UCSD-AML1 (cell line): ENCODE results near the gene MARS1.
A peak's percentile ranks its signal among the peaks of the same experiment; 100 is the strongest.

Experiments
- DNase-seq: peaks from one replicate; lab custom pipeline; 2025; ENCODE audit not compliant: unreplicated experiment; lab: John Stamatoyannopoulos, UW

MARS1 gene

DNA sequence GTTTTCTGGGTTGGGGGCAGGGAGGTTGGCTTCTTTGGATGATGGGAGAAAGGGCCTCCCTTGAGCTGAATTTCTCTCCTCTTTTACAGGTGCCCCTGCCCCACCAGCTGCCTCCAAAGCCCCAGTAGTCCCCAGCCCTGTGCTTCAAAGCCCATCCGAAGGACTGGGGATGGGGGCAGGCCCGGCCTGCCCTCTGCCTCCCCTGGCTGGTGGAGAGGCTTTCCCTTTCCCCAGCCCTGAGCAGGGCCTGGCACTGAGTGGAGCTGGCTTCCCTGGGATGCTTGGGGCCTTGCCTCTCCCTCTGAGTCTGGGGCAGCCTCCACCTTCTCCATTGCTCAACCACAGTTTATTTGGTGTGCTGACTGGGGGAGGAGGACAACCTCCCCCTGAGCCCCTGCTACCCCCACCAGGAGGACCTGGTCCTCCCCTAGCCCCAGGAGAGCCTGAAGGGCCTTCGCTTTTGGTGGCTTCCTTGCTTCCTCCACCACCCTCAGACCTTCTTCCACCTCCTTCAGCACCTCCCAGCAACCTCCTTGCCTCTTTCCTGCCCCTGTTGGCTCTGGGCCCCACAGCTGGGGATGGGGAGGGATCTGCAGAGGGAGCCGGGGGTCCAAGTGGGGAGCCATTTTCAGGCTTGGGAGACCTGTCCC, 38.7 kb downstream of the MARS1 start:
- DNase-seq: no peak

DNA sequence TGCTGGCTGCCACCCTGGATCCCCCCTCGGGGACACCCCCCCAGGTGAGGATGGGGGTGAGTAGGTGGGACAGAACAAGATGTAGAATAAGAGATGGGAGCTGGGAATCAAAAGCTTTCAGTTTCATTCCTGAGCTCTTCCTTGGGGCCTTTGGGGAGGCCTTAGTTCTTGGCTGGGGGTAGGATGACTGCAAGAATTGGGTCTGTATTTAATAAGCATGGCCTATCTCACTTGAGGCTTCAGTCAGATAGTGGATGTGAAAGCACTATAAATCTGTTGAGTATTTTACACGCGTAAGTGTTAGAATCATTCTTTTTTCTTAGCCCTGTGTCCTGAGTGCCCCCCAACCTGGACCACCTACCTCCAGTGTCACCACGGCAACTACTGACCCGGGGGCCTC, 39.3 kb downstream of the MARS1 start:
- DNase-seq: no peak

GRCh38 chr12:57528176-57528575, 40.3 kb downstream of the MARS1 start:
- no peak for DNase-seq

- DNase-seq: no peak
These were observed 41.1 kb downstream of the MARS1 start for GRCh38 chr12:57528831-57529555.

- DNase-seq: no peak
These were observed 42.0 kb downstream of the MARS1 start for GRCh38 chr12:57529831-57530230.

GRCh38 chr12:57530396-57531142, 42.7 kb downstream of the MARS1 start:
- no peak for DNase-seq

GRCh38 chr12:57531836-57532235, 44.0 kb downstream of the MARS1 start:
- no peak for DNase-seq

DNA sequence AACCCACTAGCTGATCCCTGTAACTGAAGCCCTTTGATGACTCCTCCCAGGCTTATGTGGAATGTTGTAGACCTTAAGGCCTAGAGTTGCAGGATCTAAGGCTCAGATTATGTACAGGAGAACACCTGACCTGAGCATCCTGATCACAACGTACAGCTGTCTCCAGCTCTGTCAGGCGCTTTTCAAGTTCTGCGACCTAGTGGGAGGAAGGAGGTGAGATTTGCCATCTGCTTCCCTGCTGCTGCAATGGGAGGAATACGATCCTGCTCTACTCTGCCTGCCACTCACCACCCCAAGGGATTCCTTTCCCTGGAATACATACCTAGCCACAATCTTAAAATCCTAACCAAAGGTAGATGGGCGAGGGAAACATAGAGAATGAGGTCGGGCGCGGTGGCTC, 45.2 kb downstream of the MARS1 start:
- DNase-seq: no peak

- no peak for DNase-seq
These were observed 46.4 kb downstream of the MARS1 start for GRCh38 chr12:57534250-57534649.

- no peak for DNase-seq
These were observed 47.2 kb downstream of the MARS1 start for GRCh38 chr12:57534991-57535543.

DNA sequence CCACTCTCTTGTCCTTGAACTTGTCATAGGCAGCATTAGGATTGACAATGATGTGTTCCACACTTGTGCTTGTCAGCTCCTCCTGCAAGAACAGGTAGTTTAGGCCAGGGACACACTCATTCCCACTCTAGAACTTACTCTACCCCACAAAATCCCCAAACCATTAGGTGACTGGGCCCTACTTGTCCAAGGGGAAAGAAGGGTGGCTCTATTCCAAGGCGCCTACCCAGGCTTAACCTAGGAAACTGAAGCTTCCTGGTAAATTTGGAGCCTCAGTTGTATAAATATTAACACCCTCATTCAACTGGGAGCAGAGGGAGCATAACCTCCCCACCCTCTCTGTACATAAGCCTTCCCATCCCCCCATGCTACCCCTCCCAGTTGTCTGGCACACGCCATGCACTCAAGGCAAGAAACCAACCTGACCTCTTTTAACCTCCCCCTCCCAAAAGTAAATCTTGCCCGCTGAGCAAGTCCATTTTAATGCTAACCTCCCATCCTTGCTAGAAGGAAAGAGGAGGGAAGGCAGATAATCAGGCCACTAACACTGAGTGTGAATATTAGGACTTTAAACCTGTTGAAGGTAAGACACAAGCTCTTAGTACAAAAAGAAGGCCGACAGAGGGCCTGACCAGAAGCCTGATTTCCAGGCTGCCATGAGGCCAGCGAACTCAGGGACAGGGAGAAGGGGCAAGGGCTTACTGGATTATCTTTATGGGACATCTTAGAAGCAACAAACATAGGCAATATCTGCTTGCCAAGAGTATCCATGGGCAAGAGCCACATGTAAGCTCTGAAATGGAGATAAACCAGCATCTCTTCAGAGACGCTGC, 48.1 kb downstream of the MARS1 start:
- no peak for DNase-seq

GRCh38 chr12:57536597-57536942, 48.7 kb downstream of the MARS1 start:
- DNase-seq: no peak

DNA sequence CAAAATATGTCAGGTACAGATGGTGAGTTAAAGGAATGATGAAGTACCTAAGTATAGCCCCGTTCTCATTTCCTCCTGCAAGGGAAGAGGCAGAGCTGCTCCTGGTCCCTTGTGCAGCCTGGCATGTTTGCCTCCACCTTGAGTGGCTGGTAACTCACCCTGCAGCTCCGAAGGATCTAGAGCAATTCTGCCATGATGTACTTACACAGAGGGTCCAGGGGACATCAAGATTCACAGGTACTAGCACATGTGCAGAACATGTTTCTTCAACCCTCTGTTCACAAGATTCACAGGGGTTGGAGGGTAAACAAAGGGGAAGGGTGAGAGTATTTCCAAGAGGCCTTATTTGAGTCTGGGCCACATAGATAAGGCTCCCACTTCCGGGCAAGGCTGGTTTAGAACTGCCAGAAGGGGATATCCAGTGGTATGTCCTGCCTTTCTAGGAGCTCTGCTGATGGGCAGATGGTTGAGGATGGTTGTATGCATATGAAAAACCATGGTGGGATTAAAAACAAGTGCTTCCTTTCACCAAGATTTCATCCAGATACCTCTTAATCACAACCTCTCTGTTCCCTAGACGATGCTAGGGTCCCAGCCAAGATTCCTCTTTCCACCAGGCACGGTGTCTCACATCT, 51.4 kb downstream of the MARS1 start:
- peak; percentile 58 for DNase-seq

- no peak for DNase-seq
These were observed 53.1 kb downstream of the MARS1 start for GRCh38 chr12:57541001-57541400.

- no peak for DNase-seq
These were observed 53.8 kb downstream of the MARS1 start for GRCh38 chr12:57541717-57542116.

- no peak for DNase-seq
These were observed 55.7 kb downstream of the MARS1 start for GRCh38 chr12:57543581-57543980.

GRCh38 chr12:57545809-57546437, 58.1 kb downstream of the MARS1 start:
- DNase-seq: no peak

DNA sequence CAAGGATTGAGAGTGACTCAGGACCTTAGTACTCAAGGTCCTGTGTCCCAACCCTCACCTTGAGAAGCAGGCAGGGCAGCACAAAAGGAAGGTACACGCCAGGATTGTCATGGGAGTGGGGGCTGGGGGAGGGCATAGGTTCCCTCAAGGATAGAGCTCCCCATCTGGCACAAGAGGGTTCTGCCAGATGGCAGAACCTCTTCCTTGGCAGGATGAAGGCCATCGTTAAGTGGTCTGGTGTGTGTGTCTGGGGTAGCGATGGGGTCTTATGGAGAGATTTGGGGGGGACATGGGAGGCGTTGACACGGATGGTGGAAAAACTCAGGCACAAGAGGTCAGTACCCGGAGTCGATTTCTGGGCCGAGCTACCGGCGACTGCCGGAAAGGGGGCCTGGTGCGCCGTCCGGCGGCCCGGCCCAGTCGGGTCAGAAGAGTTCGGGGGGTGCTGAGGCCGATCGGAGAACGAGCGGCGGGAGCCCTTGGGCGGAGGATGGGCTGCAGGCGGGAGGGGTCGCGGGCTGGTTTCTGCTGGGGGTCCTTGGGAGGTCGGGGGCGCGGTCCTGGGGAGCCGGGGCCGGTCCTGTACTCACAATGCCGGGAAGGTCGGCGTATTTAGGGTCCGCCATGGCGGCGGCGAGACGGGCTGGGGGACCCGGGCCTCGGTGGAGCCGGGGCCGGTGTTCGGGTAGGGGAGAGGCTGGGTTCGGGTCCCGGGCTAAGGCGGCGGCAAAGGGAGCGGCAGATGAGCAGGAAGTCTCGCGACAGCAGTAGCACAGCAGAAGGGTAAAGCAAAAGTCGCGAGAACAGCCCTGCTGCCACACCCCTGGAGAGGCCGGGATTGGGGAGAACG, 58.8 kb downstream of the MARS1 start, which contains the start of gene DCTN2:
Gene DCTN2, minus strand, starts transcription at position 755 of the 850 bp plus-strand sequence. Its CDS starts 129 bp downstream, at position 626.
- DNase-seq: peak; percentile 93
